Measurements from ENCODE around the gene ATP10B.

Gene ATP10B

GRCh38 chr5:160743027-160743426 lies 109.0 kb downstream of the ATP10B start:
- POLR2A ChIA-PET, result no interaction called here
- no peaks in the 10 kb centered on the region for H3K9me3 ChIP-seq (ENCODE audit: control insufficient read depth, insufficient read depth, low read depth, low read length)
- no peak overlapping the region for H3K4me3 ChIP-seq (ENCODE audit: low read depth, low read length)
- CTCF ChIA-PET, result no interaction called here
- no peaks in the 10 kb centered on the region for H3K4me1 ChIP-seq (ENCODE audit: control insufficient read depth, insufficient read depth, low read length)
- no peaks in the 10 kb centered on the region for H3K36me3 ChIP-seq (ENCODE audit: control insufficient read depth in 2 of 2, insufficient read depth in 1 of 2, low read length in 2 of 2)
- H3K27ac ChIP-seq (ENCODE audit: extremely low read depth, low read depth, low read length), result no peak overlapping the region
- TF ChIP-seq MEIS1 (CRISPR knock-in tag; IDR thresholded peaks at IDR 0.05; ENCODE audit: borderline replicate concordance) (no peak), ZNF239 (tag by site-specific recombination; IDR thresholded peaks at IDR 0.05) (no peak), YY1 (tag by site-specific recombination; IDR thresholded peaks at IDR 0.05) (no peak), ZNF223 (tag by site-specific recombination; IDR thresholded peaks at IDR 0.05) (no peak), ZNF37A (tag by site-specific recombination; IDR thresholded peaks at IDR 0.05) (no peak), ZNF473 (tag by site-specific recombination; IDR thresholded peaks at IDR 0.05) (no peak), ZNF514 (tag by site-specific recombination; IDR thresholded peaks at IDR 0.05) (no peak), ZFP3 (tag by site-specific recombination; IDR thresholded peaks at IDR 0.05; ENCODE audit: low read depth) (no peak), ZNF24 (tag by site-specific recombination; IDR thresholded peaks at IDR 0.05) (no peak), ZNF214 (tag by site-specific recombination; IDR thresholded peaks at IDR 0.05; ENCODE audit: borderline replicate concordance) (no peak)

GRCh38 chr5:160742446-160742845 lies 109.6 kb downstream of the ATP10B start:
- ChIA-PET CTCF (interaction anchor here (0.6 kb wide), 1 partner anchor 229 kb away, joined by 5 read pairs; no protein-coding TSS in a partner anchor), POLR2A (no interaction called here)
- H3K9me3 ChIP-seq (ENCODE audit: control insufficient read depth, insufficient read depth, low read depth, low read length), result no peaks in the 10 kb centered on the region
- no peaks in the 10 kb centered on the region for H3K4me1 ChIP-seq (ENCODE audit: control insufficient read depth, insufficient read depth, low read length)
- TF ChIP-seq RBAK (tag by site-specific recombination; IDR thresholded peaks at IDR 0.05), result no peak
- TF ChIP-seq ZSCAN18 (tag by site-specific recombination; IDR thresholded peaks at IDR 0.05), result no peak
- TF ChIP-seq ZNF311 (tag by site-specific recombination; IDR thresholded peaks at IDR 0.05; ENCODE audit: borderline replicate concordance), result no peak
- TF ChIP-seq ZNF76 (tag by site-specific recombination; IDR thresholded peaks at IDR 0.05; ENCODE audit: borderline replicate concordance, low read depth), result no peak
- TF ChIP-seq ZNF600 (tag by site-specific recombination; IDR thresholded peaks at IDR 0.05), result no peak
- no peaks in the 10 kb centered on the region for H3K36me3 ChIP-seq (ENCODE audit: control insufficient read depth in 2 of 2, insufficient read depth in 1 of 2, low read length in 2 of 2)
- H3K4me3 ChIP-seq (ENCODE audit: low read depth, low read length), result no peak overlapping the region
- H3K27ac ChIP-seq (ENCODE audit: extremely low read depth, low read depth, low read length), result no peak overlapping the region

GRCh38 chr5:160727296-160727997 lies 124.6 kb downstream of the ATP10B start:
- Histone ChIP-seq H3K4me1 (ENCODE audit: control insufficient read depth, insufficient read depth, low read length) (no peaks in the 10 kb centered on the region), H3K4me3 (ENCODE audit: low read depth, low read length) (no peak overlapping the region), H3K27ac (ENCODE audit: extremely low read depth, low read depth, low read length) (no peak overlapping the region), H3K9me3 (ENCODE audit: control insufficient read depth, insufficient read depth, low read depth, low read length) (no peaks in the 10 kb centered on the region), H3K36me3 (ENCODE audit: control insufficient read depth in 2 of 2, insufficient read depth in 1 of 2, low read length in 2 of 2) (no peaks in the 10 kb centered on the region)
- ChIA-PET POLR2A (no interaction called here), CTCF (interaction anchor here (0.6 kb wide), 1 partner anchor 130 kb away, joined by 7 read pairs; no protein-coding TSS in a partner anchor)
- TF ChIP-seq ZNF529 (tag by site-specific recombination; IDR thresholded peaks at IDR 0.05; ENCODE audit: insufficient replicate concordance) (no peak), SP3 (tag by site-specific recombination; IDR thresholded peaks at IDR 0.05) (no peak), SCRT1 (tag by site-specific recombination; IDR thresholded peaks at IDR 0.05; ENCODE audit: borderline replicate concordance) (no peak), ZNF544 (tag by site-specific recombination; IDR thresholded peaks at IDR 0.05) (no peak), ZNF2 (tag by site-specific recombination; IDR thresholded peaks at IDR 0.05) (no peak)

Measured in HEK293 (cell line).